BLaER1 (cell line): Measurements from ENCODE around the gene PTPRN2.
A peak's percentile ranks its signal among the peaks of the same experiment; 100 is the strongest.
"Not testable (repeated sequence)": the region's sequence is repeated elsewhere in the genome, so short reads cannot be mapped to it uniquely, and the experiment has no call there.

Experiments
- H3K27ac ChIP-seq: shearing (Covaris generic); formaldehyde crosslinking; 2 replicates; pipeline ENCODE4 v1.8.1; 2022
- H3K27me3 ChIP-seq: shearing (Covaris generic); formaldehyde crosslinking; 2 replicates; pipeline ENCODE4 v1.8.1; 2022
- H3K36me3 ChIP-seq: shearing (Covaris generic); formaldehyde crosslinking; 2 replicates; pipeline ENCODE4 v1.8.1; 2022
- H3K4me1 ChIP-seq: shearing (Covaris generic); formaldehyde crosslinking; 2 replicates; pipeline ENCODE4 v1.8.1; 2022
- H3K4me2 ChIP-seq: shearing (Covaris generic); formaldehyde crosslinking; 2 replicates; pipeline ENCODE4 v1.8.1; 2022
- H3K4me3 ChIP-seq: shearing (Covaris generic); formaldehyde crosslinking; 2 replicates; pipeline ENCODE4 v1.8.1; 2022
- H3K9ac ChIP-seq: shearing (Covaris generic); formaldehyde crosslinking; 2 replicates; pipeline ENCODE4 v1.8.1; 2022
- H3K9me3 ChIP-seq: shearing (Covaris generic); formaldehyde crosslinking; 2 replicates; pipeline ENCODE4 v1.8.1; 2022
- H4K20me1 ChIP-seq: shearing (Covaris generic); formaldehyde crosslinking; 2 replicates; pipeline ENCODE4 v1.8.1; 2022
- Cebpa-rat ChIP-seq: shearing (Covaris generic); IDR thresholded peaks from 2 replicates; pipeline ENCODE4 v1.8.1; 2022

Gene PTPRN2

GRCh38 chr7:157497744-157498651 is 1089.6 kb downstream of the PTPRN2 start:
- no peaks in the 10 kb centered on the region for H4K20me1 ChIP-seq
- H3K9me3 ChIP-seq, result no peaks in the 10 kb centered on the region
- no peak for TF ChIP-seq Cebpa-rat
- peaks cover 17% of the 10 kb centered on the region for H3K4me1 ChIP-seq
- H3K4me3 ChIP-seq, result no peak overlapping the region
- H3K36me3 ChIP-seq, result no peaks in the 10 kb centered on the region
- no peak overlapping the region for H3K9ac ChIP-seq
- no peak overlapping the region for H3K4me2 ChIP-seq
- H3K27me3 ChIP-seq, result peaks cover 16% of the 10 kb centered on the region
- no peak overlapping the region for H3K27ac ChIP-seq

DNA sequence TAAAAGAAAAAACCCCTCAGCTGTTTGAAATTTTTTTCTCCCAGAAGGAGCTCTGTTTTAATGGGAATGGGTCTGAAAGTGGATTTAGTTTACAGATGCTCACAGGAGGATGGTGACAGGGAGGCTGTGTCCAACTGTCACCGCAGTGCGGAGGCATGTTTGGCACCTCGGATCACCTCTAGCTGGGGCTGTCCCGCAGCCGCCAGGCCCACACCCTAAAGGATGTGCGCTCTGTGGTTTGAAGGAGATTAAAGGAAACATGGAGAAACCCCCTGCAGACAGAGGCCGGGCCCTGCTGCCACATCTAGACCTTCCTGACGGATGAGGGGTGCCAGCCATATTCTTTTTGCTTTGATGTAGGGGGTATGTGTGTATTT is 1090.3 kb downstream of the PTPRN2 start:
- Histone ChIP-seq H3K4me3 (no peak overlapping the region), H3K36me3 (no peaks in the 10 kb centered on the region), H3K4me1 (peaks cover 11% of the 10 kb centered on the region), H3K4me2 (no peak overlapping the region), H3K27me3 (peaks cover 19% of the 10 kb centered on the region), H3K9ac (no peak overlapping the region), H3K9me3 (no peaks in the 10 kb centered on the region), H3K27ac (no peak overlapping the region), H4K20me1 (no peaks in the 10 kb centered on the region)
- no peak for TF ChIP-seq Cebpa-rat

DNA sequence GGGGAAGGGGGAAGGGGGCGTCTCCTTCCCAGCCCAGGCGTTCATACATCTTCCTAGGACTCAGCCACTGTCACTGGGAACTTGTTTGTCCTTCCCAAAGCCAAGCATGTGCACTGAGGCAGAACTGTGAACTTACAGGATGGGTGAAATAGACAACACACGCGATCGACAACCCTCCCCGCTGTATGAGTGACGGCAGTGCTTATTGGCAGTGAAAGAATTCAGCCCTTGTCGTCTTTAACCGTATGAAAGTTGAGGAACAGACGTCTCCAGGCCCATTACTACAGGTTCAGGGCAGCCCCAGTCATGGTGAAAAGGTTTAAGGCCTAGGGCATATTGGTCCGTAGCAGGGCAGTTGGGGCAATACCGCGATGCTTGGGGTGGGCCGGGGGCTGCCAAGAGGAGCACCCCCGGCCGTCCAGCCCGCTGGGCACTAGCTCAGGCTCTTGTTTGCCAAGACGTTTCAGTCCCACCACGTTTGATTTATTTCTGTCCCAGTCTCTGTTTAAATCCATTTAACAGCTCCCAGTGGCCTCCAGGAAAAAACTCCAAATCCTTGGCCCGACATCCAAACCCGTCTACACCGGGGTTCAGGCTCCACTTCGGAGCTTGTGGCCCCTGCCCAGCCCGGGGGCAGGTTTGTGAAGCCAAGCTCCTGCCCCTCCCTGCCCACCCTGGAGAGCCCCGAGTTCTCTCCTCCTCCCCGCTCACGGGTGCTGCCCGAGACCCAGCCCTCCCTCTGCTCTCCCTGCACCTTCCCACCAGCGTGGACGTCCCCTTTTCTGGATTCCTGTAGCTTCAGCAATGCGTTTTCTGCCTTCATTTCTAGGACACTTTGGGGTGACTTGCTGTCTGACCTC is 1091.0 kb downstream of the PTPRN2 start:
- Histone ChIP-seq H3K27me3 (peaks cover 19% of the 10 kb centered on the region), H3K4me1 (peaks cover 4% of the 10 kb centered on the region; the same call in 1 of the 2 replicates), H3K4me2 (no peak overlapping the region), H4K20me1 (no peaks in the 10 kb centered on the region), H3K36me3 (no peaks in the 10 kb centered on the region), H3K9me3 (no peaks in the 10 kb centered on the region; the same call in 1 of the 2 replicates), H3K9ac (no peak overlapping the region), H3K4me3 (no peak overlapping the region), H3K27ac (no peak overlapping the region)
- no peak for TF ChIP-seq Cebpa-rat

- TF ChIP-seq Cebpa-rat, result no peak
- no peak overlapping the region for H3K9ac ChIP-seq
Measured at GRCh38 chr7:157495594-157495993, 1092.0 kb downstream of the PTPRN2 start.

DNA sequence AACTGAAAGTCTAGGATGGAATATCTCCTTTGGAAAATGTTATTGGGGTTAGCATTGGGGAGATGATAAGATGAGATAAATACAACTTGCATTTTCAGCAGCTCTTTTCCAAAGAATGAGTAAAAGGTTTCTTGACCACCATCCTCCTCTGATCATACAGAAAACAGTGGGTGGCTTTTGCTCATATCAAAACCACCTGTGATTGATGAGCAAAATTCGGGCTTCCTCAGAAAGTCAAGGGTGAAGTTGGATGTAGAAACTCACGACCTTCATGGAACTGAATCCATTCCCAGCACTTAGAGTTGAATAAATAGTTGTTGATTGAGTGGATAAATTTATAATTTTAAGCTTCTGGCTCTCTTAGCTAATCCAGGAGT is 1092.5 kb downstream of the PTPRN2 start:
- H3K36me3 ChIP-seq, result no peaks in the 10 kb centered on the region
- H3K9ac ChIP-seq, result no peak overlapping the region
- no peak overlapping the region for H3K27ac ChIP-seq
- peaks cover 5% of the 10 kb centered on the region for H3K9me3 ChIP-seq
- H3K27me3 ChIP-seq, result peaks cover 19% of the 10 kb centered on the region
- no peak for TF ChIP-seq Cebpa-rat
- no peak overlapping the region for H3K4me2 ChIP-seq
- H3K4me3 ChIP-seq, result no peak overlapping the region
- H3K4me1 ChIP-seq, result peaks cover 11% of the 10 kb centered on the region
- no peaks in the 10 kb centered on the region for H4K20me1 ChIP-seq

More at GRCh38 chr7:157495594-157495993, 1092.0 kb downstream of the PTPRN2 start:
- Histone ChIP-seq H3K4me1 (peaks cover 6% of the 10 kb centered on the region; the same call in 1 of the 2 replicates), H3K4me2 (no peak overlapping the region), H3K27me3 (peaks cover 19% of the 10 kb centered on the region), H3K27ac (no peak overlapping the region), H3K36me3 (no peaks in the 10 kb centered on the region), H3K9me3 (peaks cover 5% of the 10 kb centered on the region), H4K20me1 (no peaks in the 10 kb centered on the region), H3K4me3 (no peak overlapping the region)

- no peak overlapping the region for H3K4me3 ChIP-seq
- H3K4me2 ChIP-seq, result no peak overlapping the region
- no peak for TF ChIP-seq Cebpa-rat
- peaks cover 16% of the 10 kb centered on the region for H3K4me1 ChIP-seq
- no peak overlapping the region for H3K9ac ChIP-seq
- no peak overlapping the region for H3K27ac ChIP-seq
- peaks cover 19% of the 10 kb centered on the region for H3K27me3 ChIP-seq
- H4K20me1 ChIP-seq, result no peaks in the 10 kb centered on the region
- H3K9me3 ChIP-seq, result peaks cover 5% of the 10 kb centered on the region
- no peaks in the 10 kb centered on the region for H3K36me3 ChIP-seq
Measured at GRCh38 chr7:157494506-157495176, 1093.0 kb downstream of the PTPRN2 start.

DNA sequence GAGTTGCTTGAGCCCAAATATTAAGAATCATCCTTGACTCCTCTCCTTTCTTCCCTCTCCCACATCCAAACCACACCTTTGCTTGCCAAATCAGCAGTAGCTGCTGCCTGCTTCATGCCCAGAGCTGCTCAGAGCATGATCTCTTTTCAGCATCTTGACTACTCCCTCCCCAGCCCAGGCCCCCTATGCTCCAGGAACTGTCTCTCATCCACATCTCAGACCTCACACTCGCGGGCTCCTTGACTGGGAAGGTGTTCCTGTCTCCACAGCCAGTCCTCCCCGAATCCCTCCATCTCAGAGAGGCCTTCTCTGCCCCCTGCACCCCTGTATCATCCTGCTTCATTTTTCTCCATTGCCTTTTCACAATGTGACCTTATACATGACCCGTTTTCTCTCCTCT is 1093.8 kb downstream of the PTPRN2 start:
- H3K9ac ChIP-seq, result no peak overlapping the region
- H3K4me3 ChIP-seq, result no peak overlapping the region
- H3K36me3 ChIP-seq, result no peaks in the 10 kb centered on the region
- peaks cover 5% of the 10 kb centered on the region for H3K9me3 ChIP-seq
- TF ChIP-seq Cebpa-rat, result no peak
- no peaks in the 10 kb centered on the region for H4K20me1 ChIP-seq
- H3K27ac ChIP-seq, result no peak overlapping the region
- peaks cover 19% of the 10 kb centered on the region for H3K27me3 ChIP-seq
- H3K4me1 ChIP-seq, result peaks cover 22% of the 10 kb centered on the region
- no peak overlapping the region for H3K4me2 ChIP-seq

DNA sequence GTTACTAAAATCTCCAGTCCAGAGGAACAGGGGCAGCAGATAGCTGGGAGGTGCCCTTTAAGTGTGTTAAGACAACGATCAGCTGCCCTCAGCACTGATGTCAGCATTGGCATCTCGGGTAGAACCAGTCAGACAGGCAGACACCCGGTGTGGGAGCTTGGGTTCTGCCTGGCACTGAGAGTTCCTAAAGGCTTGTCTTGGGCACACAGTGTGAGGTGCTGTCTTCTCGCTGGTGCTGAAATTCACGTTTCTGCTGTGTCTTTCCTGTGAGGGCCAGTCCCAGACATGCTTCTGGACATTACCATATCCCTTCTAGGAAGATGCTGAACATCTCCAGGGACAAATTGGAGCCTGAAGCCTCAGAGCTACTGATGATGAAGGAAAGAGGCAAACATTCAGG is 1094.6 kb downstream of the PTPRN2 start:
- Histone ChIP-seq H3K4me1 (peaks cover 22% of the 10 kb centered on the region), H3K4me2 (no peak overlapping the region), H3K9ac (no peak overlapping the region), H3K36me3 (no peaks in the 10 kb centered on the region), H3K4me3 (no peak overlapping the region), H3K9me3 (peaks cover 5% of the 10 kb centered on the region), H3K27ac (no peak overlapping the region), H3K27me3 (peaks cover 19% of the 10 kb centered on the region), H4K20me1 (no peaks in the 10 kb centered on the region)
- no peak for TF ChIP-seq Cebpa-rat

DNA sequence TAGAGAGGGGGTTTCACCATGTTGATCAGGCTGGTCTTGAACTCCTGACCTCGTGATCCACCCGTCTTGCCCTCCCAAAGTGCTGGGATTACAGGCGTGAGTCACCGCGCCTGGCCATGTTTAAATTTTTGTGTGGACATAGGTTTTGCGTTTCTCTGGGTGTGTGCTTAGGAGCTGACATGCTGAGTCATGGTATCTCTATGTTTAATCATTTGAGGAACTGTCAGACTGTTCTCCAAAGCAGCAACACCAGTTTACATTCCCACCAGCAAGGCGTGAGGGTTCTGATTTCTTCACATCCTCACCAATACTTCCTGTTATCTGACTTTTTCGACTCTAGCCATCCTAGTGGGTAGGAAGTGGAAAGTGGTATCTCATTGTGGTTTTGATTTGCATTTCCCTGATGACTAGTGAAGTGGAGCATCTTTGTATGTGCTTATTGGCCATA is 1097.1 kb downstream of the PTPRN2 start:
- Histone ChIP-seq H3K9me3 (peaks cover 5% of the 10 kb centered on the region), H3K4me1 (peaks cover 22% of the 10 kb centered on the region), H3K9ac (no peak overlapping the region), H3K4me3 (no peak overlapping the region), H3K4me2 (peak overlapping the region; percentile 69), H3K36me3 (no peaks in the 10 kb centered on the region), H4K20me1 (peaks cover 2% of the 10 kb centered on the region; the same call in 1 of the 2 replicates), H3K27me3 (peaks cover 19% of the 10 kb centered on the region), H3K27ac (no peak overlapping the region)
- TF ChIP-seq Cebpa-rat, result peak; percentile 74; the same call in 1 of the 2 replicates

DNA sequence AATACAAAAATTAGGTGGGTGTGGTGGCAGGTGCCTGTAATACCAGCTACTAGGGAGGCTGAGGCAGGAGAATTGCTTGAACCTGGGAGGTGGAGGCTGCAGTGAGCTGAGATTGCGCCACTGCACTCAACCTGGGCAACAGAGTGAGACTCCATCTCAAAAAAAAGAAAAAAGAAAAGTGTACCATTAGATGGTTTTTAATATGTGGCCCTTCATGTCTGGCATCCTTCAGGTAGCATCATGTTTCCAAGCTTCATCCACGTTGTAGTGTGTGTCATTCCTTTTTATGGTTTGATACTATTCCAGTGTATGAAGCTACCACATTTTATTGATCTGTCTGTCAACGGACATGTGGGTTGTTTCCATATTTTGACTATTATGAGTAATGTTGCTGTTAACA is 1097.8 kb downstream of the PTPRN2 start:
- not testable (repeated sequence) for H3K9me3 ChIP-seq, H4K20me1 ChIP-seq, H3K9ac ChIP-seq, H3K36me3 ChIP-seq, H3K4me3 ChIP-seq, H3K27ac ChIP-seq
- Histone ChIP-seq H3K4me2 (peak overlapping the region; percentile 69), H3K4me1 (peaks cover 26% of the 10 kb centered on the region), H3K27me3 (peaks cover 25% of the 10 kb centered on the region)
